ENCODE measurements around the gene MATN1.
"Not testable (repeated sequence)": the region's sequence is repeated elsewhere in the genome, so short reads cannot be mapped to it uniquely, and the experiment has no call there.

The MATN1 gene, protein sequence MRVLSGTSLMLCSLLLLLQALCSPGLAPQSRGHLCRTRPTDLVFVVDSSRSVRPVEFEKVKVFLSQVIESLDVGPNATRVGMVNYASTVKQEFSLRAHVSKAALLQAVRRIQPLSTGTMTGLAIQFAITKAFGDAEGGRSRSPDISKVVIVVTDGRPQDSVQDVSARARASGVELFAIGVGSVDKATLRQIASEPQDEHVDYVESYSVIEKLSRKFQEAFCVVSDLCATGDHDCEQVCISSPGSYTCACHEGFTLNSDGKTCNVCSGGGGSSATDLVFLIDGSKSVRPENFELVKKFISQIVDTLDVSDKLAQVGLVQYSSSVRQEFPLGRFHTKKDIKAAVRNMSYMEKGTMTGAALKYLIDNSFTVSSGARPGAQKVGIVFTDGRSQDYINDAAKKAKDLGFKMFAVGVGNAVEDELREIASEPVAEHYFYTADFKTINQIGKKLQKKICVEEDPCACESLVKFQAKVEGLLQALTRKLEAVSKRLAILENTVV

DNA sequence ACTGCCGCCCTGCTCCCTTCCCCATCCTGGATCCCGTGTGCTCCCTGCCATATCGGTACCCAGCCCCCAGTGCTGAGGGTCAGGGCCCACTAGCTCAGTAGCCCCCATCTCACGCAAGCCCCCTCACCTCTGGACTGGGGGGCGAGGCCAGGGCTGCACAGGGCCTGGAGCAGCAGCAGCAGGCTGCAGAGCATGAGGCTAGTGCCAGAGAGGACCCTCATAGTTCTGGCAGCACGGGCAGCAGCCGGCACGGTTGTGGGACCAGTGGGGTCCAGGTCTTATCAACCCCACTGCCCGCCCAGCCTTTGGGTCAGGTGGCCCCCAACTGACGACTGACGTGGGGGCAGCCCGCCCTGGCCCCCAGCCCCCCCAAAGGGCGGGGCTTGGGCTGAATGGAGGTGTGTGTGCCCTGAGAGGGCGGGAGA is at the start of gene MATN1:
Gene MATN1 (minus strand): TSS at position 255 of the 425 bp plus-strand sequence. CDS start 34 bp downstream, at position 221.
- DNase-seq, result no peak

DNA sequence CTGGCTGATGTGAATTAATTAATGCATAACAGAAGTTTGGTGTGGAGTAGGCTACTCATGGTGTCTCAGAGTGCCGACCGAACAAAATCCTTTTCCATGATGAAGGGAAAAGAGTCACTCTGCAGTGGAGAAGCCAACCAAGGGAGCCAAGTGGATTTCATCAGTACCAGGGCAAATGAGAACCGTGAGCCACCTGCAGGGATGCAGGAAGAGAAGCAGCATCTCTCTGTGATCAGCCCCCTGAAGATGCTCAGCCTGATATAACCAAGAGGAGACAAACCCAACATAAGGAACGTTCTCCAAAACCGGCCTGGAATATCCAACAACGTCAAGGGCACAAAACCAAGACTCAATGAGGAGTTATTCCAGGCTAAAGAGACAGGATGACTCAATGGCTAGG is 47.6 kb upstream of the MATN1 start:
- DNase-seq, result no peak

DNA sequence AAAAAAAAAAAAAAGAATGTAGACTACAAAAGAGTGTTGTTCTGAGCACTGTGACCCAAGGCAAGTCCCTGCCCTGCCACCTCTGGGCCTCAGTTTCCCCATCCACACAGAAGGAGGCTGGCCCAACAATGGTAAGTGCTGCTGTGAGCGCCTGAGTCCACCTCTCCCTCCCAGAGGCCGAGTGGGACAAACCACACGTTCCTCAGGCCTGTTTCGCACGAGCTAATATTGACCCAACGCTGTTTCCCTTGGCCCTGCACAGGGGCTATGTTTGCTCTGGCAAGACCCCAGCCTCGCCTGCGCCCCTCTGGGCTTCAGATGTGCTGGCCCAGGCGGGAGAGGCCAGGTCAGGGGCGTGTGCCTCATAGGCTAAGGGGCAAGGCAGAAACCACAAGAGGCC is 46.8 kb upstream of the MATN1 start:
- DNase-seq, result no peak

DNA sequence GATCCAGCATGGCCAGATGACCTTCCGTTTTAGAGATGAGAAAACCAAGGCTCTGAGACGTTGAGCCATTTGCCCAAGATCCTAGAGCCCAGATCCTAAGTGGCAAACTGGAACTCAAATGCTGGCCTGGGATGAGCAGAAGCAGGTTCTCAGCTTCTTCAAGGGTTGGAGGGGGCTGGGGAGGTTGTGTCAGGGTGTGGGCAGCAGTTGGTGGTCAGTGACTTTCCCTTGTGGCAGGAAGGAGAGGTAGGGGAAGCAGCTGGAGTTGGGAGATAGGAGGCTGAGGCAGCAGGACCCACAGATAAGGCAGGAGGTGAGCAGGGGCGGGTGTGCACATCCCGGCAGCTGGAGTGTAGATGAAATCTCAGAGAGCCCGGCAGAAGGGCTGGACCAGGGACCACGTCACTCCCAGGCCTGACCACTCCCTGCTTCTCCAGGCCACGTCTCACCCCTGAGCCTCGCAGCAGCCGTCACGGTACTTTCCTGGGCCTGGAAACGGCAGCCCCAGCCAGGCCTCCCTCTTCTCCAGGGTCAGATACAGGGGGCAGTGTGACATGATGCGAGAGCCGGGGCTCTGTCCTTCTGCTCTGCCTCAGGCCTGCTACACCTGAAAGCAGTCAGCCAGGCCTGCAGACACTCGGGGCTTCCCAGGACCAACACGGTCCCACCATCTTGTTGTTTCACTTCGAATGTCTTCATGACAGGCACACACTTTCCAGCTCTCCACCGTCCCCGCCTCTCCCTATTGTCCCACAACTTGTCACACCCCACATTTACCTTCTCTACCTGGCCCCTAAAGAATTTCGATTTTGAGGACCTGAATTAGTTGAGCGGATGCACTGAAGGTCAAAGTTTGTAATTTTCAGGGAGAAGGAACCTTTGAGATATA is 45.7 kb upstream of the MATN1 start:
- DNase-seq, result no peak

DNA sequence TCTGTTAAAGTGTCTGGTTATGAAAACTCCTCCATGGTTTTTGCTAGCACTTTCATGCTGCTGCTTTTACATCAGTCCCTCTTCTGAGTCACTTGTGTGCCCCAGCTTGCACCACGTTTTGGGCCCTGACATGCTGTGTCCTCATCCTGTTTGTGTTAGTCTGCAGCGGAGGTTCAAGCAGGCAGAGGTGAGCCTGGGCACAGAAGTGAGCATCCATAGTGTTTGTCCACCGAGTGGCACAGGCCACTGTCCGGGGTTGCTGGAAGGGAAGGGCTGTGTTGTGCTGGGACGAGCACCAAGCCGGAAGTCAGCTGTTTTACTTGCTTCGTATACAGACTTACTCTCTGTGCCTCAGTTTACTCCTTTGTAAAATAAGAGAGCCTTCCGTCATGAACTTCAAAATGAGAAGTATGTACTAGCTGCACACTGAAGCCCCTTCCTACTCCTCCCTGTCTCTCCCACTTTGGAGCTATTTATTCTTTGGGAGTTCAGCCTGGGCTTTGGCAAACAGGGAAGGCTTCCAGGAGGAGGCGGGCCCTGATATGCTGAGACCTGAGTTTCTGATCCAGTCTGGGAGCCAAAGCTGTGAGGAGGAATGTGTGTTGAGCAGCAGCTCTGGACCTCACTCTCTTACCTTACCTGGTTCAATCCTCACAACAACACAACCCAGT is 44.9 kb upstream of the MATN1 start:
- DNase-seq, result no peak

DNA sequence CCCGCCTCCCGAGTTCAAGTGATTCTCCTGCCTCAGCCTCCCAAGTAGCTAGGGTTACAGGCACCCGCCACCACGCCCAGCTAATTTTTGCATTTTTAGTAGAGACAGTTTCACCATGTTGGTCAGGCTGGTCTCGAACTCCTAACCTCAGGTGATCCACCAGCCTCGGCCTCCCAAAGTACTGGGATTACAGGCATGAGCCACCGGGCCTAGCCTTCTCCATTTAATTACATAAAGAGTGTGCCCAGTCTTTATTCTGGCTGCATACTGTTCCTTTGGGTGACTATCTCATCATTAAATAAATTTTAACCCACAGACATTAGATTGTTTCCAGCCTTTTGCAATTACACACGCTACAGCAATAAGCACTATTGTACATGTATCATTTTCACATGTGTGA is 43.6 kb upstream of the MATN1 start:
- DNase-seq, result not testable (repeated sequence)

DNA sequence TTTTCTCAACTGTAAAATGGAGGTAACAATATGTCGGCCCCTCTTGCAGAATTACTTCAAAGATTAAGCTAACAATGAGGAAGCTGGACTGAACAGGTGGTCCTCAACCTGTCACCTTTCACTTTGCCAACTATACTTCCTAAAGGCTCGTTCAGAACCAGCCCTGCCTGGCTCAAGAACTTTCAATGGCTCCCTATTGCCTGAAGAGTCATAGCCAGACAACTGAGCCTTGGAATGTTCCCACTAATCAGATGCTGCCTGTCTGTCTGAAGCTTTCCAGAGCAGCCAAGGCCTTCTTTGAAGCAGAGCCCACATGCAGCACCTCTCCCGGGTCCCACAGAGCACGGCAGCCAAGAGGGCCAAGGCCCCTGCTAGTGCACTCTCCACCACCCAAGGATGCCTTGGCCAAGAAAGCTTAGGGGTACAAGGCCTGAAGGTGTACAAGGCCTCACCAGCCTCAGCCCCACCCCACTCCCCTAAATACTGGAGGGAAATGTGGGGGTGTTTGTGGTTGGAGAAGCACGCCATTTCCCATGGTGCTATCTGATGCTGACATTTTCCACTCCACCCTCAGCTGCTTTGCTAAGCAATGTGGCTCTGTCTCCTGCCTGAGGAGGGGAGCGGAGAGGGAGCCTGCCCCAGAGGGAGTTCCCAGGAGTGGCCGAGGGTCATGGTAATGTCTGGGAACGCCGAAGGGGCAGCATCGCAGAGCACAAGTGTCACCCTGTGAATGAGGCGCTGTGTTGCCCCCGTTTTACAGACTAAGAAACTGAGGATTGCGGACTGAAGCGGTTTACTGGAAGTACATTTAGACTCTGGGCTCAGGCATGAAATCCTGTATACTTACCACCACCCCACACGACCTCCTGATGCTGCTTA is 42.4 kb upstream of the MATN1 start:
- DNase-seq, result no peak

DNA sequence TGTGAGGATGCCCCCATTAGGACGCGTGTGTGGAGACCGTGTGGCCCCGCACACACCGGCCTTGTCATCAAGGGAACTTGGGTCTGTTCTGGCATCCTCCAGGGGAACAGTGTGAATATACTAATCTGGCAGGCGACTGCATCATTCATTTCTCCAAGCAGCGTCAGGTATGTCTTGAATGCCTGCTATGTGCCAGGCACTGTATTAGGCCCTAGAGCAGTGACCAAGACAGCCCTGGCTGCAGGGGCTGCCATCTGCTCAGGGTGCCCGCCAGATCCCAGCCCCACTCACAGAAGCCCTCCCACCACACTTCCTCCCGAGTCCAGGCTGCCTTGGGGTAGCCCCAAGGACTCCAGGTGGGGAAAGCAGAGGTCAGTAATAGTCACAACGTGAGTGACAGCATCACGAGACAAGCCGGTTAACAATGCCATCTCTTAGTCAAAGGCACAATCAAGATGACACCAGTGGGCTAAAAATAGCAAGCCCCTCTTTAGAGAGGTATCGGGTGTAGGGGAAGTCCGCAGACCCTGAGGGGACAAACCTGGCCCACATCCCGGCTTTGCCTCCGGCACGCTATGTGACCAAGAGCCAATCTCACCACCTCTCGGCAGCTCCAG is 41.7 kb upstream of the MATN1 start:
- no peak for DNase-seq

DNA sequence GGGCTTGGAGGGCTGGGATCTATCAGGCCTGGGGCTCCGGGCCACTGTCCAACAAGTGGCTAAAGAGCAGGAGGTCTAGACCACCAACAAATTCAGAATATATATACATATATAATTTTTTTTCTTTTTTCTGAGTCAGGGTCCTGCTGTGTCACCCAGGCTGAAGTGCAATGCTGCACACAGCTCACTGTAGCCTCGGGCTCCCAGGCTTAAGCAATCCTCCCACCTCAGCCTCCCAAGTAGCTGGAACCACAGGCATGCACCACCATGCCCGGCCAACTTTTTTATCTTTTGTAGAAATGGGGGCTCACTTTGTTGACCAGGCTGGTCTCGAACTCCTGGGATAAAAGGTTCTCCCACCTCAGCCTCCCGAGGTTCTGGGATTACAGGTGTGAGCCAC is 41.0 kb upstream of the MATN1 start:
- DNase-seq, result no peak

DNA sequence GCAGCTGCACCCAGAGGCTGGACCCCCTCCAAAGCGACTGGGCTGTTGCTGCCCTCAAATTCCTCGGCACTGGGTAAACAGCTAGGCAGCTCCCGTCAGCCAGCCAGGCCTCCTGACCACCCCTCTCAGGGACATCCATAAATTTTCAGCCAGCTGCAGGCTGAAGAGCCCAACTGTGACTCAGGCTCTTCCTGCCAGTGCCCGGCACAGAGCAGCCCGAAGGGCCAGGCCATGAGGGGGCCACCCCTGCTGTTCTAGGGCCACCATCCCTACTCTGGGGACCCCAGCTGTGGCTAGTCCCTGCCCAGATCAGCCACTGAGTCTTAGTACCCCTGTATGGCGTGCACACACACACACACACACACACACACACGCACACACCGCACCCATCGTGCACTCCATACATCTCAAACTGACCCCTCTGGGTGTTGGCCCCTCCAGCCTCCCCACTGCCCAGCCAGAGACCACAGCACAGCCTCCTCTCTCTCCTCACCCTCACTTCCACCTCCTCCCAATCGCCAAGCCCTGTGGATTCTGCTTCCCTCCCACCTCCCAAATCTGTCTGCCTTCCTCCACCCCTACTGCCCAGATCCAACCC is 40.4 kb upstream of the MATN1 start:
- DNase-seq, result no peak

DNA sequence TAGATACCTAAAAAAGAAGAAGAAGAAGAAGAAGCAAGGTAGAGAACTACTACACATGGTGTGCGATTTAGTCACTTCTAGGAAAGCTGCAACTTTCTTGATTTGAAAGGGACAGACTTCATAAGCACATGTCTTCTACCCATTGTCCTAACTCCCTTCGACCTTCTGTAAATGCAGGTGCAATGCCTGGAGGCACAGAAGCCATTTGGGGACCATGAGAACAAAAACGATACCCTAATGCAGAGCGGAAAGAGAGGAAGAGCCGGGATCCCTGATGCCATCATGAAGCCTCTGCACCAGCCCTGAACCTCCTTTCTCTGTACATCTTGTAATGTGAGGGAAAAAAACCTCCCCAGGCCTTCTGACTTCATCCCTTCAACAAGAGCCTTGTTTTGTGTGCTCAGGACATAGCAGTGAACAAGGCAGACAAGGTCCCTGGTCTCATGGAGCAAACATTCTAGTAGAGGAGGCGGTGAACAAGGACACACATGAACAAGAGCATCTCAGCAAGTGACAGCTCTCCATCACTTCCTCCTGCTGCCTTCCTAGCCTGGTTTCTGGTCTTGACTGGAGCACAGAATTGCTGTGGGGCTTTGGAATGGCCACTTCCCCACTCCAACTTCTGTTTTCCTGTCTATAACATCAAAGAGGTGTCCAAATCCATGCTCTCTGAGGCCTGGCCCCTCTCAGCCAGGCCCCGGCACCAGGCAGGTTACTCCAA is 39.7 kb upstream of the MATN1 start:
- DNase-seq, result no peak

DNA sequence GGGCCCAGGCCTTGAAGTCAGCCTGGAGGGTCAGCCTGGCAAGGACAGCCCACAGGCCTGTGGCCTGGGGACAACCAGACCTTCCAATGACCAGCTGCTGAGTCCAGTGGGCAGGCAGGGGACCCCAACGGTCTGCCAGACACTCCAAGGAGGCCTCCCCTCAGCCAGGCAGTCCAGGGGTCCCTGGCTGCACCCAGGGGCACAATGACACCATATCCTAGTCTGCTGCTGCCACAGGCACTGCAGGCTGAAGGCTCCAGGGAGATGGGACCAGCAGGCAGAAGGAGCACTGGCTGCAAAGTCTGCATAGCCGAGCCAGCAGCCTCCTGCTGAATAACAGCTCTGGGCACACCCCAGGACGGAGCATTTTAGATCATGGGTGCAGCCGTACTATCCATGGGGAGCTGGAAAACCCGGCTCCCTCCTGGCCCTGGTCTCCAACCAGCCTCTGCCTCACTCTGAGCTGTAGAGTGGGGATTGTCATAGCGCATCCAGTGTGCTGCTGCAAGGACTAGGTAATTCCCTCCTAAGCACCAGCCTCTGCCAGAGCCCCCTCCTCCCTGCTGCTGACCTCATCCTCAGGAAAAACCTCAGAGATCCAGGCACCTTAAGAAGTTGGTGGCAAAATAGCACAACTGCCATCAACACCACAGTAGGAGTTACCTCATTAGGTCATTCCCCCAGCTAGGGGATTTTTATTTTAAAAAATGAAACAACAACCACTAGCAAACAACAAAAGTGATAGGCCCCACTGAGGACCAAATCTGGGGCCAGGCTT is 39.0 kb upstream of the MATN1 start:
- DNase-seq, result no peak

DNA sequence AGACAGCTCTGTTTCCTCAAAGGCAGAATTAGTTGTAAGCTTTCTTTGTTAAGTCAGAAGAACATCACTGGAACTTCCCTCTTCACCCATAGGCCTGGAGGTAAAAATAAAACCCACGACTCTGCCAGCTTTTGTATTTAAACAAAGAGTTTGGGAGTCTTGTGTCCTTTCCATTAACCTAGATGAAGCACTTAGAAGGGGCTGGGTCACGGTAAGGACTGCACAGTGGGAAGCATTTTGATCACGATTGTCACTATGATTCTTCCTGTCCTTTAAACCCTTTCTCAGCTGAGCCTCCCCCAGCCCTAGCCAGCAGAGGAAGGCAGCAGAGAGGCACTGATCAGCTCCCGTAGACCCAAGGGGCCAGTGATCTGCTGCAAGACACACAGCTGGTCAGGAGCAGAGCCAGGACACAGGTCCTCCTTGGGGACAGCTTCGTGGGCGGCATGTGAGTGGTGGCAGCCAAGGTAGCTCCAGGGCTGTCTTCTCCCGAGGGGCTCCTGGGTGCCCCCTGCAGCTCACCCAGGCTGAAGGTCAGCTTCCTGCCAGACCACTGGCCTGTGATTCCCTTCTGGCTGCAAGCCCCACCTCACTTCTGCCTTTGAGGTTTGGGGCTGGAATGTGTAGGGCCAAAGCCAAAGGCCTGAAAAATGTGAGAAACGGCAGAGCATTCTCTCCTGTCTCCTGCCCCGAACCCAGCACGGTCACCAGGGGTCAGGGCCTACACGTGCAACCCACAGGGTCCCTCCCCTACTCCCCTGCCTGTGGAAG is 38.2 kb upstream of the MATN1 start:
- DNase-seq, result peak; percentile 64

DNA sequence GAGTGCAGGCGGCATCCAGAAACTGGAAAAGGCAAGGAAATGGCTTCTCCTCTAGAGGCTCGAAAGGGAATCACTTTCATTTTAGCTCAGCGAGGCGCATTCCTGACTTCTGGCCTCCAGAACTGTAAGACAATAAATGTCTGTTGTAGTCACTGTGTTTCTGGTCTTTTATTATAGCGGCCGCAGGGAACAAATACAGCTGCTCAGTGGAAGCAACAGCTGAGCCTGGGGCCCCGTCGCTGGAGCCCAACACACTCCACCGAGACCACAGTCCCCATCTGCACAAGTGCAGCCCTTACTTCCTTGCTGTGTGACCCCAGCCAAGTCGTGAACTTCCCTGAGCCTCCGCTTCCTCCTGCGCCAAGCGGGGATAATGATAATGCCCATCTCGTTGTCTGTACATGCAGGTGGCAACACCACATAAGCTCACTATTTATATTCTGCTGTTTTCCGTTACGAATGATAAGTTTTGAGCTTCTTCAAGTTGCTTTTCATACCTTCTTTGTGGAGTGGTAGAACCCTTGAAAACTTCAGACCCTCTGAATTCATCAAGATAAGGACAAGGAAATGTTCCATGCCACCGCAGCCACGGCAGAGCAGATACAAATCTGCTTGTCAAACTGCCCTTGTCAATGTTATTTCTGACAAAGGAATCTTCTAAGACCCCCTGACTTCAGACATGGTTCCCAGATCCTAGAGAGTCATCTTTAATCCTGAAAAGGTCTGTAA is 37.4 kb upstream of the MATN1 start:
- DNase-seq, result no peak

DNA sequence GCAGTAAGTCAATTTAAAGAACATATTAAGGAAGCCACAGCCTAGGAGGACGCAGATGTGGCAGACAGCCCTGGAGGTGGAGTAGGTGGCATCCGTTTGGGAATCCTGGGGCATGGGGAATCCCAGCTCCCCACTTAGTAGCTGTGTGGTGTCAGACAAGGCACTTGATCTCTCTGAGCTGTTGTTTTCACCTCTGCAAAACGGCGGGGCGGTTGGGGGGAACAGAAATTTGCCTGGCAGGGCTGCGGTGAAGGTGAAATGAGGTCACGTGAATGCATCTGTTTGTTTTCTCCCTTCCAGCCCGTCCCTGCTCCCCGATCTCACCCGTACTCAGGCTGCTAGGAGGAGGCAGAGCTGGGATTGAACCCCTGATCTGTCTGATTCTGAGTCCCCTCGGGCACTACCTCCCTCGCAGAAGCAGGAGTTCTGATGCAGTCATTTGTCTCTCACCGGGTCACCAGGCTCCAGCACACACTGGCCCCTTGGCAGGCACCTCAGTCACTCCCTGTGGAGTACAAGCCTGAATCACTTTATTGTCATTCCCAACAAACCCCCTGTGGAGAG is 36.4 kb upstream of the MATN1 start:
- DNase-seq, result no peak

DNA sequence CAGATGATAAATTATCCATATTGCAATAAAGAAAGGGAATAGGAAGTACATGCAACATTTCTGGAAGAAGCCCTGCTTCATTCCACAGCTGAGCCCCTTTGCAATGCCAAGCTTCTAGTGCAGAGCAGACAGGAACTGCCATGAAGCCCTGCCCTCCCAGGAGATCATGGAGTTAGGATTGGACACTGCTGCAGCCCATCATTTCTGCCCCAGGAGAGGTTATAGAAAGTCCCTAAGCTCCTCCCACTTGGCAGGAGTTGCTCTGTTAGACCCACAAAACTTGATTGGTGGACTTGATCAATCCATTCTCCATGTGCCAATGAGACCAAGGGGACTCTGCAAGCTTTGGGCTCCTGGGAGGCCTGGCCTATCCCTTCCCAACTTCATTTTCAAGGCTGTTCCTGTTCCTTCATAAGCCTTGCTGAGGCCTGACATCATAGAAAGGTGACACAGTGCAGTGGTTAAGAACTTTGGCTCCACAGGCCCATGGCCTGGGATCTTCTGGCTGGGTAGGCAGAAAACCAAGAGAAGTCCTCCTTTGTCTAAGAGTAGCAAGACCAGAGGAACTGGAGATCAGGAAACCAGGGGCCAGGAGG is 35.5 kb upstream of the MATN1 start:
- no peak for DNase-seq

DNA sequence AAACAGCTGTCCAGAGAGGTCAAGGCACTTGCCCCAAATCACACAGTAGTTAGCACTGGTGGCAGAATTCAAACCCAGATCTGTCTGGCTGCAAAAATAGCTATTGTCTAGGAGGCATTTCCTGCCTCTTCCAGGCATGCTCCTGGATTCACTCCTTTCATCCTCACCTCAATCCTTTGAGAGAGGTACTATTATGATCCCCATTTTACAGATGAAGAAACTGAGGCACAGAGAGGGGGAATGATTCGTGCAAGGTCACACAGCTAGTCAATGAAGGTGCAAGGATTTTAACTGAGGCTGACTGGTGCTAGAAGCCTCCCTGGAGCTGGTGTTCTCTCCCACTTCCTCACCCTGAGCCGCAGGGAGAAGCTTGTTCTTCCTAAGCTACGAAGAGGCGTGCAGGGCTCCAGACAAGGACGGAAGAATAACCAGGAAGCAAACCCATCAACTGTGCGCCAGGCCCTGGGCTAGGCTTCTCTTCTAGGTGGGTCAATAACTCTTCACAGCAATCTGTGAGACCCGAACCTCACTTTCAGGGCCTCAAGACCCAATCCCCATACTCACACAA is 34.8 kb upstream of the MATN1 start:
- no peak for DNase-seq

Data from retina (tissue), 1 donor.